GM12878 (cell line): Measurements from ENCODE around the gene DPY19L3. TPM values are rescaled to one million over a fixed set of nuclear protein-coding genes. Genes with fewer than 3 reads are reported as not detected.
"Not testable (repeated sequence)": the region's sequence is repeated elsewhere in the genome, so short reads cannot be mapped to it uniquely, and the experiment has no call there.

Experiments used
- ATAC-seq: fragments of 200-7000 bp; cut with Tn5 transposase; 3 replicates; pipeline ENCODE4 v1.9.1; 2020; ENCODE audit warnings: mild to moderate bottlenecking, moderate library complexity
- BruUV-seq: library from RNA; stranded (reverse); fragments of 400-500 nt; replicated peaks from 2 replicates; lab custom pipeline; 2021; lab: Mats Ljungman, UMichigan
- CTCF ChIA-PET: fragments of 300-600 bp; sonication (Branson Sonifier 250); formaldehyde crosslinking; extraction: SDS; loops from one replicate; lab custom pipeline; 2021; ENCODE audit warnings: inconsistent platforms; lab: Yijun Ruan, JAX
- POLR2A ChIA-PET: fragments of 350-600 bp; formaldehyde crosslinking; extraction: SDS; loops from one replicate; lab custom pipeline; 2021; ENCODE audit warnings: inconsistent platforms; lab: Charles Lee
- RAD21 ChIA-PET: fragments of 300-600 bp; sonication (Branson Sonifier 250); formaldehyde crosslinking; loops from one replicate; lab custom pipeline; 2023; ENCODE audit warnings: antibody characterized with exemption; ENCODE audit not compliant: unreplicated experiment; lab: Charles Lee
- SMC1A ChIA-PET: fragments of 300-600 bp; sonication (Branson Sonifier 250); formaldehyde crosslinking; loops from one replicate; lab custom pipeline; 2023; ENCODE audit not compliant: unreplicated experiment, uncharacterized antibody; lab: Charles Lee
- DNase-seq: peaks from one replicate; pipeline ENCODE4 v3.0.0-alpha.2; 2011; ENCODE audit warnings: low read depth, low spot score
- FAIRE-seq: peaks from 3 replicates; lab custom pipeline; 2011; peaks lifted over from hg19 to GRCh38; lab: Jason Lieb, UNC
- H2AFZ ChIP-seq: 2 replicates; pipeline ENCODE4 v1.6.0; 2011; ENCODE audit warnings: low read depth, low read length, control low read depth; ENCODE audit not compliant: control insufficient read depth
- H3K27ac ChIP-seq: 2 replicates; pipeline ENCODE4 v1.5.1; 2011; ENCODE audit warnings: control low read depth; ENCODE audit not compliant: control insufficient read depth, insufficient read depth
- H3K27me3 ChIP-seq, 2 experiments: replicated peaks in 1 of 2; 2 replicates each; pipeline versions ENCODE4 v1.6.0 to v1.6.1; 2011; ENCODE audit warnings: low read length in 1 of 2; ENCODE audit not compliant: control insufficient read depth in 2 of 2, insufficient read depth in 2 of 2
- H3K36me3 ChIP-seq, 2 experiments: 2 replicates each; pipeline ENCODE4 v1.5.1; 2011; ENCODE audit warnings: low read length in 1 of 2; ENCODE audit not compliant: control insufficient read depth in 2 of 2, insufficient read depth in 2 of 2
- H3K4me1 ChIP-seq: 2 replicates; pipeline ENCODE4 v1.6.1; 2011; ENCODE audit warnings: mild to moderate bottlenecking, low read length, moderate library complexity, mixed read lengths; ENCODE audit not compliant: control insufficient read depth, insufficient read depth
- H3K4me2 ChIP-seq: 2 replicates; pipeline ENCODE4 v1.6.0; 2011; ENCODE audit warnings: control low read depth; ENCODE audit not compliant: control insufficient read depth, insufficient read depth
- H3K4me3 ChIP-seq: fragments of 200-600 bp; sonication (generic); 2 replicates; pipeline ENCODE4 v1.5.1; 2016
- H3K79me2 ChIP-seq: 2 replicates; pipeline ENCODE4 v1.6.0; 2011; ENCODE audit warnings: low read length; ENCODE audit not compliant: control insufficient read depth, insufficient read depth
- H3K9ac ChIP-seq: 2 replicates; pipeline ENCODE4 v1.8.0; 2011; ENCODE audit warnings: low read length, control low read depth, mixed read lengths; ENCODE audit not compliant: control insufficient read depth, insufficient read depth
- H3K9me3 ChIP-seq: replicated peaks from 3 replicates; pipeline ENCODE4 v1.5.1; 2011; ENCODE audit warnings: mild to moderate bottlenecking, low read length; ENCODE audit not compliant: control insufficient read depth, insufficient read depth
- H4K20me1 ChIP-seq: 2 replicates; pipeline ENCODE4 v1.6.0; 2011; ENCODE audit not compliant: control insufficient read depth, insufficient read depth
- WGBS: methylation state at CpG from one replicate; pipeline ENCODE4 v1.1.6; 2016; ENCODE audit warnings: low lambda C conversion rate; ENCODE audit not compliant: insufficient replicate concordance, insufficient coverage; ENCODE audit errors: missing lambda C conversion rate; 5-methylcytosine and 5-hydroxymethylcytosine counted together
- in situ Hi-C: fragments of 300-500 bp; cut with MboI; formaldehyde crosslinking; loops from 9 replicates; pipeline ENCODE4 v1.14.3; 2018; ENCODE audit warnings: mixed read lengths
- intact Hi-C: fragments of 100-400 bp; cut with micrococcal nuclease; formaldehyde crosslinking; loops from one replicate; pipeline ENCODE4 v1.14.2; 2022; ENCODE audit not compliant: unreplicated experiment
- polyA plus RNA-seq, 11 experiments: library from polyadenylated mRNA; depleted of rRNA in 4 of 11; unstranded in 6 of 11; stranded (reverse) in 5 of 11; fragments of >200 nt; fragmentation: Nextera tagmentation in 4 of 11; fragmentation: Illumina TruSeq in 1 of 11; extraction: Ambion mirVana in 4 of 11; extraction: Trizol in 1 of 11; gene quantifications; 1 replicate in 1 of 11; 2 replicates in 10 of 11; pipeline versions ENCODE4 v1.2.1 to v1.2.3, GENCODE V29; 2011 to 2016; ENCODE audit warnings: inconsistent platforms in 2 of 11, missing spikeins in 2 of 11, low read depth in 1 of 11
- total RNA-seq, 4 experiments: library from RNA; depleted of rRNA in 3 of 4; stranded (reverse); fragments of >200 nt in 3 of 4; fragmentation: Illumina TruSeq in 1 of 4; extraction: Trizol in 1 of 4; gene quantifications; 2 replicates each; pipeline versions ENCODE4 v1.2.1 to v1.2.3, GENCODE V29; 2013 to 2021
- TF ChIP-seq, protein P1 (sequence below), 3 experiments: IDR thresholded peaks in 2 of 3; conservative IDR thresholded peaks in 1 of 3; 2 replicates each; pipeline ENCODE4 v1.5.1; 2011; ENCODE audit warnings: low read depth in 3 of 3, low read length in 3 of 3, mild to moderate bottlenecking in 3 of 3, control low read depth in 2 of 3, moderate library complexity in 2 of 3, inconsistent platforms in 1 of 3, mixed read lengths in 1 of 3; ENCODE audit not compliant: control insufficient read depth in 2 of 3, insufficient read depth in 1 of 3; ENCODE audit errors: extremely low read depth in 1 of 3
- TF ChIP-seq, protein P2 (sequence below): fragments of 450-650 bp; IDR thresholded peaks from 2 replicates; pipeline ENCODE4 v1.6.1; 2017; ENCODE audit warnings: mild to moderate bottlenecking

The DPY19L3 gene
- total and polyA plus RNA-seq, 10 of the 15 experiments (the other 5 are each of a cell fraction or from before 2014, with no cell fraction given) = 2.5 to 30.2 (median 13.7) TPM

DNA sequence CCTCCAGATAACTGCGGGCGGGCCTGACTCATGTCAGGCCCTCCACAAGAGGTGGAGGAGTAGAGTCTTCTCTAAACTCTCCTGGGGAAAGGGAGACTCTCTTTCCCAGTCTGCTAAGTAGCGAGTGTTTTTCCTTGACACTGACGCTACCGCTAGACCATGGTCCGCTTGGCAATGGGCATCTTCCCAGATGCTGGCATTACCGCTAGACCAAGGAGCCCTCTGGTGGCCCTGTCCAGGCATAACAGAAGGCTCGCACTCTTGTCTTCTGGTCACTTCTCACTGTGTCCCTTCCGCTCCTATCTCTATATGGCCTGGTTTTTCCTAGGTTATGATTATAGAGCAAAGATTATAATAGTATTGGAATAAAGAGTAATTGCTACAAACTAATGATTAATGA lies 28.5 kb upstream of the DPY19L3 start:
- POLR2A ChIA-PET, RAD21 ChIA-PET, H3K4me3 ChIP-seq, H3K4me2 ChIP-seq, H3K9ac ChIP-seq, H2AFZ ChIP-seq, H3K9me3 ChIP-seq, ATAC-seq, H3K4me1 ChIP-seq, intact Hi-C loops, H3K27ac ChIP-seq, SMC1A ChIA-PET, DNase-seq, BruUV-seq, H4K20me1 ChIP-seq, H3K79me2 ChIP-seq, in situ Hi-C loops, H3K27me3 ChIP-seq, FAIRE-seq: not testable (repeated sequence)
- CTCF ChIA-PET = interaction anchor here (0.8 kb wide), 1 partner anchor 9 kb away, joined by 3 read pairs; no protein-coding TSS in a partner anchor
- TF ChIP-seq, protein P1, sequence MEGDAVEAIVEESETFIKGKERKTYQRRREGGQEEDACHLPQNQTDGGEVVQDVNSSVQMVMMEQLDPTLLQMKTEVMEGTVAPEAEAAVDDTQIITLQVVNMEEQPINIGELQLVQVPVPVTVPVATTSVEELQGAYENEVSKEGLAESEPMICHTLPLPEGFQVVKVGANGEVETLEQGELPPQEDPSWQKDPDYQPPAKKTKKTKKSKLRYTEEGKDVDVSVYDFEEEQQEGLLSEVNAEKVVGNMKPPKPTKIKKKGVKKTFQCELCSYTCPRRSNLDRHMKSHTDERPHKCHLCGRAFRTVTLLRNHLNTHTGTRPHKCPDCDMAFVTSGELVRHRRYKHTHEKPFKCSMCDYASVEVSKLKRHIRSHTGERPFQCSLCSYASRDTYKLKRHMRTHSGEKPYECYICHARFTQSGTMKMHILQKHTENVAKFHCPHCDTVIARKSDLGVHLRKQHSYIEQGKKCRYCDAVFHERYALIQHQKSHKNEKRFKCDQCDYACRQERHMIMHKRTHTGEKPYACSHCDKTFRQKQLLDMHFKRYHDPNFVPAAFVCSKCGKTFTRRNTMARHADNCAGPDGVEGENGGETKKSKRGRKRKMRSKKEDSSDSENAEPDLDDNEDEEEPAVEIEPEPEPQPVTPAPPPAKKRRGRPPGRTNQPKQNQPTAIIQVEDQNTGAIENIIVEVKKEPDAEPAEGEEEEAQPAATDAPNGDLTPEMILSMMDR (IDR thresholded peaks at IDR 0.05 in 2 of 3, conservative IDR thresholded peaks at IDR 0.05 in 1 of 3; ENCODE audit: control insufficient read depth in 2 of 3, extremely low read depth in 1 of 3, insufficient read depth in 1 of 3, low read depth in 3 of 3, low read length in 3 of 3) = peak in 2 of 3 experiments; percentile 6 to 29; a peak in 1 of 6 replicates
- TF ChIP-seq, protein P2, sequence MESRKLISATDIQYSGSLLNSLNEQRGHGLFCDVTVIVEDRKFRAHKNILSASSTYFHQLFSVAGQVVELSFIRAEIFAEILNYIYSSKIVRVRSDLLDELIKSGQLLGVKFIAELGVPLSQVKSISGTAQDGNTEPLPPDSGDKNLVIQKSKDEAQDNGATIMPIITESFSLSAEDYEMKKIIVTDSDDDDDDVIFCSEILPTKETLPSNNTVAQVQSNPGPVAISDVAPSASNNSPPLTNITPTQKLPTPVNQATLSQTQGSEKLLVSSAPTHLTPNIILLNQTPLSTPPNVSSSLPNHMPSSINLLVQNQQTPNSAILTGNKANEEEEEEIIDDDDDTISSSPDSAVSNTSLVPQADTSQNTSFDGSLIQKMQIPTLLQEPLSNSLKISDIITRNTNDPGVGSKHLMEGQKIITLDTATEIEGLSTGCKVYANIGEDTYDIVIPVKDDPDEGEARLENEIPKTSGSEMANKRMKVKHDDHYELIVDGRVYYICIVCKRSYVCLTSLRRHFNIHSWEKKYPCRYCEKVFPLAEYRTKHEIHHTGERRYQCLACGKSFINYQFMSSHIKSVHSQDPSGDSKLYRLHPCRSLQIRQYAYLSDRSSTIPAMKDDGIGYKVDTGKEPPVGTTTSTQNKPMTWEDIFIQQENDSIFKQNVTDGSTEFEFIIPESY = peak; percentile 93
- peaks cover 14 to 30% of the 10 kb centered on the region in 2 experiments for H3K36me3 ChIP-seq
- 97% methylated on average over 9 of the region's 9 CpGs for WGBS
